HG02642 (cell line): Measurements from ENCODE around the gene TRPM2.

Source experiments
- ATAC-seq: cut with Tn5 transposase; IDR thresholded peaks from one replicate; pipeline ENCODE4 v1.9.1; 2021; ENCODE audit warnings: mild to moderate bottlenecking; ENCODE audit not compliant: unreplicated experiment, poor library complexity

TRPM2 gene

DNA sequence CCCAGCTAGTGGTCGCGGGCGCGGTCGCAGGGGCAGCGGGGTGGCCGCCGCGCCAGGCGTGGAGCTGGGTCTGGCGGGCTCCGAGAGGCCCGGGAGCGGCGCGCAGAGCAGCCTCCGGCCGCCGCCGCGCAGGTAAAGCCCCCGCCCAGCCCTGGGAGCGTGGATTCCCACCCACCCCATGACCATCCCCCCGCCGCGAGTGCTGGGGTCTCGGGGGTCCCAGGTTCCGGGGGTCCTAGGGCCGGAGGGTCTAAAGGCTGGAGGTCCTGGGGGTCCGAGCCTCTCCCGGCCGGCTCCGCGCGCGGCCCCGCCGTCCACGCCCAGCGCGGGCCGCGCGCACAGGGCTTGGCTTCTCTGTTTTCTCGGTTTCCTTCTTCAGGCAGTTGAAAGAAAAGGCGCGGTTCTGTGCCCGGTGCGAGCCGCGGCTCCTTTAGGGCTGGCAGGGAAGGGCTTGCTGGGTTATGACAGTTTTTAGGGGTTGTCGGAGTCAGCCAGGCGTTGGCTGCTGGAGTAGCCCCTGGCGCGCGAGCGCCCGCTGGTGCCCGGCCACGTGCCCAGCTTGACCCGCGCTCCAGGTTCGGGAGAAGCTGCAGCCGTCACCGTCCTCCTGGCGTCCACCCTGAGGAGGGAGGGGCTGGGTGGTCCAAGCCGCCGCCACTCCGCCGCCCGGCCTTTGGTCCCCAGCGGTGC is 102.2 kb downstream of the TRPM2 start:
- peak; percentile 35 for ATAC-seq

DNA sequence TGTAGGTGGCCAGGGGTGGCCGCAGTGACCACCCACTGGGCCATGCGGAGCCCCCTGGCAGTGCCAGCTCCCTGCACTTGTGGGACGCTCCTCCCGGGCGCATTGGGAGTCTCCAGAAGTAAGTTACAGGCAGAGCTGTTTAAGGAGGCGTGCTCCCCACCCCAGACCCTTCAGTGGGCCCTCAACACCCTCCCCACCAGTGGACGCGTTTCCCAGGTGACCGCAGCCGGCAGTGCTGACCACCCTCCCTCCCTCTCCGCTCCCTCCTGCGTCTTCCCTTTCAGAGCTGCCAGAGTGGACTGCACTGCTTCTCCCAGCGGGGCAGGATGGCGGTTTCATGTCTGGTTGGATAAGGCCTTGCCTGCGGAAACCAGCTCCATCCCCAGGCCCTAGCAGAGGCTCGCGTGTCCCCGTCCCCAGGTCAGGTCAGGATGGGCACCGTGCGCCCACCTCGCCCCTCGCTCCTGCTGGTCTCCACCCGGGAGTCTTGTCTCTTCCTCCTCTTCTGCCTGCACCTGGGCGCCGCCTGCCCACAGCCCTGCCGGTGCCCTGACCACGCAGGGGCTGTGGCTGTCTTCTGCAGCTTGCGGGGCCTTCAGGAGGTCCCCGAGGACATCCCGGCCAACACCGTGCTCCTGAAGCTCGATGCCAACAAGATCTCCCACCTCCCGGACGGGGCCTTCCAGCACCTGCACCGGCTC is 102.9 kb downstream of the TRPM2 start:
- no peak for ATAC-seq

DNA sequence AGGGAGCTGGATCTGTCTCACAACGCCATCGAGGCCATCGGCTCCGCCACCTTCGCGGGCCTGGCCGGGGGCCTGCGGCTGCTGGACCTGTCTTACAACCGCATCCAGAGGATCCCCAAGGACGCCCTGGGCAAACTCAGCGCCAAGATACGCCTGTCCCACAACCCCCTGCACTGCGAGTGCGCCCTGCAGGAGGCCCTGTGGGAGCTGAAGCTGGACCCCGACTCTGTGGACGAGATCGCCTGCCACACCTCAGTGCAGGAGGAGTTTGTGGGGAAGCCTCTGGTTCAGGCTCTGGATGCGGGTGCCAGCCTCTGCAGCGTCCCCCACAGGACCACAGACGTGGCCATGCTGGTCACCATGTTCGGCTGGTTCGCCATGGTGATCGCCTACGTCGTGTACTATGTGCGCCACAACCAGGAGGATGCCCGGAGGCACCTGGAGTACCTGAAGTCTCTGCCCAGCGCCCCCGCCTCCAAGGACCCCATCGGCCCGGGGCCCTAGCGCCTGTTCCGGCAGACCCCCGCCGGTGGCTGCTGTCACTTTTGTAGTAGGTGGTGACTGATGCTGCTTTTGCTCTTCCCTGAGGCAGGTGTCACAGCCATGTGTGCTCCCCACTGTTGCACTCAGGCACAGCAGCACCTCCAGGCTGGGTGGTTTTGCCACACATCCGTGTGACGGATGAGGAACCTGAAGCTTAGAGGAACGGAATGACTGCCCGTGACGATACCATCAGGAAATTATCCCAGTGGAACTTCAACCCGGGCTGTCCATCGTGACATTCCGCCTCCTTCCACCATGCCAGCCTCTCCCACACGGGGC is 103.7 kb downstream of the TRPM2 start:
- no peak for ATAC-seq

DNA sequence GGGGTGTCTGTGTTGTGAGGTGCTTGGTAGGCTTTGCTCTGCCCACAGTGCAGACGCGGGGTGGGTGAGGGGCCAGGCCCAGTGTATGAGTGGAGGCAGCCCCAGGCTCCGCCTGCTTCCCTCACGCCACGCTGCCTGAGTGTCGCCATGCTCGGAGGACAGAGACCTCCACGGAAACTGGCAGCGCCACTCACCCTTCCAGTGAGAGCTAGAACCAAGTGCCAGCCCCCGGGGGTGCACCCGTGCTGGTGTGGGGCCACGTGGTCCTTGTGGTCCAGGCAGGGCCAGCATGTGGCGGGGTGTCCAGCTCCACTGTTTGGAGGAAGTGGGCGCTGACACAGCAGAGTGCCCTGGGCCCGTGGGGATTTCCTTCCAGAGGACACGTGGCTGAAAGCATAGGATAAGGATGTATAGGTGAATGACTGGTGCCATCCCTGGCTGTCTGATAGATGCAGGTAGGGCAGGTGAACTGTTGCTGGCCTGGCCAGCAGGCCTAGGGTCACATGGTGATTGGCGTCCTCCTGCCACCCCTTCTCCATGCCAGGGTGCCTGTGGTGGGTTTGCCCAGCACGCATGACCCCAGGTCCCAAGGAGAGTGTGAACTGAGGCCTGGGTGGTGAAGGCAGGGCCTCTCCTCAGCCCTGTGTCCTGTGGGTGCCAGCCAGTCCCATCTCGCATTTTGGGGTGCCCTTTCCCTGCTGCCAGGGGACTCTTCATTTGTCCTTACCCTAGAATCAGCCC is 105.7 kb downstream of the TRPM2 start:
- no peak for ATAC-seq

DNA sequence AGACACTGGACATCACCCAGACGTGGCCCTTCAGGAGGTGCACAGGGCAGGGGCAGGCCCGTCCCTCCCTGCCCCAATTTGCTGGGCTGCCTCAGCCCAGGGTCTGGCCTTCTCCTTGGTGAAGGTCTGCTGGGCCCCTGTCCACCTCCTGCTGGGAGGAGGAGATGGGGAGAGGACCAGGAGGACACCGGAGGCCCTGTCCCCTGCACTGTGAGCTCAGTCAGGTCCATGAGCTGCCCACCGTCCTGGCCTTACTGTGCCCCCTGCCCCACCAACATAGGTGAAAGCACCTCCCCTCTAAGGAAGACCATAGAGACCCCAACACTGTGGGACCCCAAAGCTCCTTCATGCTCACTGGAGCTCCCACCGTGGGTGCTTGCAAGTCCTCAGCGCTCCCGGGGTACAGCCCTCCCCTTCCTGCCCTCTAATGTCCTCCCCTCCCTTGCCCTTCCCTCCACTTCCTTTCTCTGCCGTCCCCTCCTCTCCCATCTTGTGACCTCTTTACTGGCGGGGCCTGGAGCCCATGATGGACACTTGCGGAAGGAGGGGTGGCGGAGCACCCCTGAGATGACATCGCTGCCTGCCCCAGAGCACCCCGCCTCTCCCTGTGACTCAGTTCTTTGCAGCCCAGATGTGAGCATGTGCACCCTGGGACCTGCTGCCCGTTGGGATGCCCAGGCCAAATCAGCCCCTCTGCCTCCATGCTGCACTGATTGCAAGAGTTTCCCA is 106.5 kb downstream of the TRPM2 start:
- ATAC-seq: no peak

DNA sequence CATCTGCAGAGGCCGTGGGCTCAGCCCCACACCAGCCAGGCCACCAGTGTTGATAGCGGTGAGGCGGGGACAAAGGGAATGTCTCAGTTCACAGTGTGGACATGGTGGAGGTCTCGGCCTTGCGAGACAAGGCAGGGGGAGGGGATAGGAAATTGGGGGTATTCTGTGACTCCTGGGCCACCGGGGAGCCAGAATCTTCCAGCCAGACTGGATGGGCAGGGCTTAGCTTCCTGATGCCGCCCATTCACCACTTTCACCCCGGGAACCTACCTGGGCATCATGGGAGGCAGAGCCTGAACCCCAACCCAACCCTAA is 107.0 kb downstream of the TRPM2 start:
- ATAC-seq: no peak

DNA sequence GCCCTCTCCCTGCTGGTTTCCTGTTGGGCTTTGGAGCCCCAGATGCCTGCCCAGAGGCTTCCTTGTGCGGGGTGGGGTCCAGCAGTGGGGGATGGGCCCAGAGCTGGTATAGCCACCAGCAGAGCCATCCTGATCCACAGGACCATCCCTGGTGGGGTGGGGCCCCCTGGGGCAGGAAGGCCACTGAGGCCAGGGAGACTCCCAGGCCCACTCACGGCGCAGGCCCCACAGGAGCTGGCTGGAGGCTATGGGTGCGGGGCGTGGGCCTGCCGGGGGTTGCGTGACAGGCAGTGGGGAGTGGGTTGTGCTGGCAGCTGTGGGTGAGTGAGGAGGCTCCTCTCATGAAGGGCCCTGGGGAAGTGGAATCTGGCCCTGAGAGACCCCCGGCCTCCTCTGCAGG is 107.6 kb downstream of the TRPM2 start:
- no peak for ATAC-seq

DNA sequence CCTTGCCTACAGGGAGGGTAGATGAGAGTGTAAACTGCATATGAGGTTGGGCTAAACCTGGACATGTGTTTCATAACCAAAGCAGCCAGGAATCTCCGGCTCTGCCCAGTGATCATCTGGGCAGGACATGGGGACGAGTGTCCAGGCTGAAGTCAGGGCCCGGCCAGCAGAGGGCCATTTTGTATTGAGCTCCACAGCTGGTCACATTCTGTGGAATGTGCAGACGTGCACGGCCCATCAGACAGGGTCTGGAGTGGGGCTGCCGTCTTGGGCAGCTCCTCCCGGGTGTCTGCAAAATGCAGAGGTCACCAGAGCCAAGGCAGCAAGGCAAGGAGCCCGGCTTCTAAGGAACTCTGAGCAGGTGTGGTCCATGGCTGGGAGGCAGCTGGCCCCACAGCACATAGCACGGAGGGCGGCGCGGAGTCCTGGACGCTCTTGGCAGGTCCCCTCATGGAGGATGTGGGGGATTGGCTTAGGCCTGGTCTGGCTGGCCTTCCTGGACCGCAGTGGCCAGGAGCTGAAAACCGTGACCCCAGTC is 108.1 kb downstream of the TRPM2 start:
- ATAC-seq: no peak

DNA sequence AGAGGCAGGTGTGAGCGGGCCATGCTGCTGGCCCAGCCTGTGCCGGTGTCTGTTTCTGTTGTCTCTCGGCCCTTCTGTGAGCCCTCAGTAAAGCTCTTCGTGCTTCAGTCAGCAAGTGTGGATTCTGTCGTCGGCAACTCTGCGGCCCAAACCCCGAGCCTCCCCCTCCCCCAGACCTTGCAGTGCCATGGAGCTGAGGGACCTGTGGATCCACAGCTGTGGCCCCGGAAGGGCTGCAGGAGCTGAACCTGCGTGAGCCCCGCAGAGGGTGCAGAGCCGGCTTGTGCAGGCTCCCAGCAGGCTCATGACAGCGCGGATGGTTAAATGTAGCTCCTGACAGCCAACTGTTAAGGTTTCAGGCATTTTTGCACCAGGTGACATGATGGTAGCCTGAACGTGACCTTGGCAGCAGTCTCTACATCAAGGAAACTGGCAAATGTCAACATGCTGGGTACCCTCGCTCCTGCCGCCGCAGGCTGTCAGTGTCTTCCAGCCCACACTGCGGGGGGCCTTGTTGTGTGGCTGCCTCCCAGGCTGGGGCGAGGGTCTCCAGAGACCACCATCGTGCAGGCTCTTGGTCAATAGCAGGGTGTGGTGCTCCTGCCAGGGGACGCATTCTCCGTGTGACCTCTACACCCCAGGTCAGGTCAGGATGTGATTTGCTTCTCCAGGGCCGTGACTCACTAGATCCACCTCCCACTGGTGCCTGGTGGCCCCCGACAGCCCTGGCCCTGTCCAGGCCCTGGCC is 108.8 kb downstream of the TRPM2 start:
- ATAC-seq: no peak

DNA sequence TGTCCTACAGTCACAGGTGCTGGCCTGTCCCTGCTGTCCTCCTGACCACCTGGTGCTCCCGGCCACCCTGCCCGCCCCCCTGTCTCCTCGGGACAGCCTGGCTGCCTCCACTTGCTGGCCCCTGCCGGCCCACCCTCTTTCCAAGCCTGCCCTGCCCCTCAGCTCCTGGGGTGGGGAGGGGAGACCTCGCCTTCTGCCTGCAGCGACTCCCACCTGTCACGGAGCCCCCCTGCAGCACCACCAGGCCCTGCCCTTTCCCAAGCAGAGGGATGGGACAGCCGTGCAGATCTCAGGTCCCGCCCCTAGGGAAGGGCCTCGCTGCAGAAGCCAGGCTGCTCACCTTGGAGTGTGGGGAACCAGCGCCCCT is 109.4 kb downstream of the TRPM2 start:
- ATAC-seq: no peak

DNA sequence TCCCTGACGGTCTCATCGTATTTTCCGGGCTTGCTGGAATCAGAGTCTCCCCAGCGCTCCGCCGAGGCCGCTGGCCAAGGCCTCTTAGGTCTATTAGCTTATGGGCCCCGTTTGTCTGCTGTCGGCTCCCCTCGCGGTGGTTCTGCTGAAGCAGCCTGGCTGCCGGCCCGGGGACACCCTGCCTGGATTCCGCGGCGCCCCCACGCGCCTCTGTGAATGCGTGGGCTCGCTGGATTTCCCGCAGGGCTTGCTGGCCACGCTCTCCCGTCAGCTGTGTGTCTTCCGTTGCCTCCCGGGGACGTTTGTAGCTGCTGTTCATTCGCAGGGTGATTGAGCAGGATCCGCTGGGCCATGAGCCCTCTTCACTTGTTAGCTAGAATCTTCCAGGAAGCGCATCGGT is 110.3 kb downstream of the TRPM2 start:
- ATAC-seq: no peak

DNA sequence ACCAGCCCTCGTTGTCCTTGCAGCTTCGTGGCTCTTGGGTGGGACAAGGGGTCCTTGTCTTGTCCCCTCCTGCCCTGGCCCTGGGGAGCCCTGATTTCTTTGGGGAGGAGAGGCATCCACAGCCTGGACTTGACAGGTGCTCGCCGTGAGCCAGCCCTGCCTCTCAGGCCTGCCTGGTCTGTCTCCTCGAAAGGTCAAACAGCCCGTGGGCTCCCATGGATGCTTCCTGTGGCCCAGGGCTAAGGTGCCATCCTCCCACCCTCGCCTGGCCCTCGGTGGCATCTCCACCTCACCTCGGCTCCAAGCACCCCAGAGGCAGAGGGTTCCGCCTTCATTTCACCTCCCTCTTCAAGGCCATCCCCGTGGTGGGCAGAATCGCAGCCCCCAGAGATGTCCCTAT is 110.9 kb downstream of the TRPM2 start:
- no peak for ATAC-seq

DNA sequence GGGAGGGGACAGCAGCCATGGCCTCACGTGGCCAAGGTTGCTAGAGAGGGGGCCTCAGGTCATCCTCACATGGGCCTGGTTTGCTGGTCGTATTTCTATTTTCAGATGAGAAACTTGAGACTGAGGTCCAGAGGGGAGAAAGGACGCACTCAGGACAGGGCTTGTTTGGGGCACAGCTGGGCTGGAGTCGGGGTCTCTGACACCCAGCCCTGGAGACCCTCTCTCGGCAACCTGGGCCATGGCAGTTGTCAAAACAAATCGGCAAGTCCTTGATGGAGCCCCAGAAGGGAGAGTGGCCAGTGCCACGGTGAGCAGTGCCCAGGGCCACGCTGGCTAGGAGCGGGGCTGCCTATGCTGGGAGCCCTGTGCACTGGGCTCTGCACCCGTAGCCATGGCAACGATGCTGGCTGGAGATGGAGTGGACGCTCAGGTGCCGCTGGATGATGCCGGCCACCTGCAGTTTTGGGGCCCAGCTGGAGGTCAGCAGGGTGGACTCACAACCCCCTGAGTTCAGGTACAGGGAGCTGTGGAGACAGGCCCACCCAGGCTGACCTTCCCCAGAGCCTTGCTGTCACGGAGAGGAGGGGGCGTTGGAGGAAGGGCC is 113.0 kb downstream of the TRPM2 start:
- no peak for ATAC-seq

DNA sequence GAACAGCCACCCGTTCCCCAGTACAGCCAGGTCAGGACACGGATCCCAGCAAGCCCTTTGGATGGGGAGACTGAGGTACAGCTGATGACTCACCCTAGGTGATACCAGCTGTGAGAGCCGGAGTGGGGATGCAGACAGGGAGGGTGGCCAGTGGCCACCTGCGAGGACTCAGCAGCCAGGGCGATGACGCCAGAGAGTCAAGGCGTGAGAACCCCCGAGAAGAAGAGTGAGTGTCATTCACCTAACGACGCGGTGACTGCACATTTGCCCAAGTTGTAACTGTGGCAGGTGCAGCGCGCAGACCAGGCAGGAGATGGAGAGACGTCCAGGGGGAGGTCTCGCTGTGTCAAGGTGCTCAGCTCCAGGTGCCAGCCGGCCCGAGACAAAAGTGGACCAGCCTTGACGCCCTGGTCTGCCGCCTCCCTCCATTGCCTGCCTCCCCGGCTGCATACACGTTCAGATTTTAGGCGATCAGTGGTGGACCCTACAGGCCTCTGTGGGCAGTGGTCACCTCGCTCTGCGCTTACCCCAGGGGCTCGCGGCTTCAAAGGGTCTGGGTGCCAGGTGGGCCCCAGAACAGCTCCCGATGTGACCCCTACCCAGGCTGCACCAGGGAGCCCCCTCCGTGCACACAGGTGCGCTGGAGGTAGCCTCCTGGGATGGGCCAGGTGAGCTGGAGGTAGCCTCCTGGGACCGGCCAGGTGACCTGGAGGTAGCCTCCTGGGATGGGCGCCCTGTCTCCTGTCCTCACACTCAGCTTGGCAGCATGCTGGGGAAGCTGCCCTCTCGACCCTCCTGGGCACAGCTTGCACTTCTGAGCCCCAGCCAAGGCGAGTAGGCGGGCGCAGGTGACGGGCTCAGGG is 113.8 kb downstream of the TRPM2 start:
- ATAC-seq: no peak

DNA sequence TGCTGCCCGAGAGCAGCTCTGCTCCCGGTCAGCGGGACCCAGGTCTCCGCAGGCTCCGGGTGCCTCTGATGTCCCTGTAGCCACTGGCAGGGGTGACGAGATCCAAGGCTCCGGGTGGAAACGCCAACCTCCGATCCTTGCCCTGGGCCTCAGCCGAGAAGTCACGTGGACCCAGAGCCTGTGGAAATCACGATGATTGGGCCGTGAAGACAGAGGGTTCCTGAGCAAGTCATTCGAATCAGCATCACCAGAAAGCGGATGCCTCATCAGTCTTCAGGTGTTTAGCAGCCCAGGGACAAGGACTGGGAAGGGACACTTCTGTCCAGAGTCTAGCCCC is 114.4 kb downstream of the TRPM2 start:
- no peak for ATAC-seq

DNA sequence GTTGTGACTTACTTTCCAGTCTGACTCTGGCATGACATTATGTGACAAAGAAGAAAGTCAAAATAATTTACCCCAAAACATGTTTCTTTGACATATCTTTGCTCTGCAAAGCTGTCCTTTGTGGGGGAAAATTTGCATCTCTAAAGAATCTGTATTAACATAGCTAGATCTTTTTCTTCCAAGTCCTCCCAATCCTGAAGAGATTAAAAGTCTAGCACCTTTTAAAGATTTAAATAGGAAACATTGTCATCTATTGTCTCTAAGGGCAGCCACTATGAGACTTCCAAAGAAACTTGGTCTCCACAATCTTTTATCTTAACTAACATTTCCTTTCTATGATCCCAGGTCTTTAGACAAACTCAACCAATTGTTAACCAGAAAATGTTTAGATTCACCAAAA is 117.9 kb downstream of the TRPM2 start:
- no peak for ATAC-seq

DNA sequence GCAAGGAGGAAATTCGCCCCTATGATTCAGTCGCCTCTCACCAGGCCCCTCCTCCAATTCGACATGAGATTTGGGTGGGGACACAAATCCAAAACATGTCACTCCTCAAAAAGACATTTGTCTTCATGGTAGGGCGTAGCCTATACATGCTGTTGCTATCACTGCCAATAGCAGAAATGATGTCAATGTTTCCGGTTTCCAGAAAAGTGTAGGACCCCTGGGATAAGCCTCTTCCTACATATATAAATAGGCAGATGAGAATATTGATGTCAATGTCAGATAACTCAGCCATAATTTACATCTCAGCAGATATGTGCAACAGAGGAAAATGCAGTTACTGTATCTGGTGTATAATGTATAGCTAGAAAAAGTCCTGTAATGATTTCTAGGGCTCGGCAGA is 118.6 kb downstream of the TRPM2 start:
- no peak for ATAC-seq

DNA sequence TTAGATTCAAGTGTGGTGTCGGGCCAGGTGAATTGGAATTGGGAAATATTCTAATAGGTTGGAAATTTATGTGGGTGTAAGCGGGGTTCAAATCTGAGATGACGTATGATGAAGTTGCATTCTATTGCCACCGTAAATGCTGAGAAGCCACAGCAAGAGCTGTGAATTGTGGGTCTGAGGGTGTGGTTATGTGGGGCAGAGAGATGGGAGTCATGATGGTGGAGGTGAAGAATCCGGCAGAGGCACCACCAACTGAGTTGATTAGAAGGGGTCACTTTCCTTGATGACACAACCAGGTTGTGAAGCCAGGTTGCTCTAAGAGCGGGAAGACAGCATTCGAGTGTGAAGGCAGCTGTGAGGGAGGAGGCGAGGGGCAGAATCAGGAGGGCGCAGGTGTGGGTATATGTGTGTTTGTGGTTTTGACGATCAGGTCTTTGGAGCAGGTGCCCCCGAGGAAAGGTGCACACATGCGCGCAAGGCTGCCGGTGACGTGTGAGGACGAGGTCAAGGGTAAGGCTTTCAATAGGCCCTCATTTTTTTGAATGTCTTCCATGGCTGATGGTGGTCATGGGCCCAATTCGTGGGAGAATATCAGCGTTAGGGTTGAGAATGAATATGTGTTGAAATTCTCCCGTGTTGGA is 120.6 kb downstream of the TRPM2 start:
- ATAC-seq: no peak
